Osteocyte (in vitro differentiated cells): ENCODE data around the gene EVI5L. TPM values are rescaled to one million over a fixed set of nuclear protein-coding genes. Genes with fewer than 3 reads are reported as not detected.
"Not testable (repeated sequence)": the region's sequence is repeated elsewhere in the genome, so short reads cannot be mapped to it uniquely, and the experiment has no call there.

Experiments used
- DNase-seq: peaks from one replicate; pipeline ENCODE4 v3.0.0; 2021; ENCODE audit warnings: mixed read lengths; ENCODE audit not compliant: unreplicated experiment; ENCODE audit errors: extremely low spot score
- H3K27ac Mint-ChIP-seq: one replicate; pipeline ENCODE4 v1.8.0; 2021; ENCODE audit warnings: mild to moderate bottlenecking, mixed read lengths; ENCODE audit not compliant: unreplicated experiment
- H3K27me3 Mint-ChIP-seq: one replicate; pipeline ENCODE4 v1.8.0; 2021; ENCODE audit warnings: mixed read lengths; ENCODE audit not compliant: unreplicated experiment
- H3K36me3 Mint-ChIP-seq: one replicate; pipeline ENCODE4 v1.8.0; 2021; ENCODE audit warnings: mixed read lengths; ENCODE audit not compliant: unreplicated experiment
- H3K4me1 Mint-ChIP-seq: one replicate; pipeline ENCODE4 v1.8.0; 2021; ENCODE audit warnings: mixed read lengths; ENCODE audit not compliant: unreplicated experiment
- H3K4me3 Mint-ChIP-seq: one replicate; pipeline ENCODE4 v1.8.0; 2021; ENCODE audit warnings: mild to moderate bottlenecking, moderate library complexity, mixed read lengths; ENCODE audit not compliant: unreplicated experiment
- H3K9me3 Mint-ChIP-seq: one replicate; pipeline ENCODE4 v1.8.0; 2021; ENCODE audit warnings: mixed read lengths; ENCODE audit not compliant: unreplicated experiment
- total RNA-seq: library from RNA; stranded (reverse); gene quantifications from 2 replicates; pipeline ENCODE4 v1.2.1, GENCODE V29; 2021
- TF ChIP-seq, protein P1 (sequence below): fragments of 200-600 bp; sonication (generic); IDR thresholded peaks from 2 replicates; pipeline ENCODE4 v1.5.0; 2021; ENCODE audit warnings: antibody characterized with exemption, mild to moderate bottlenecking, moderate library complexity

EVI5L gene
- total RNA-seq, 1 donor from 2014 or later = 27.6 TPM

DNA sequence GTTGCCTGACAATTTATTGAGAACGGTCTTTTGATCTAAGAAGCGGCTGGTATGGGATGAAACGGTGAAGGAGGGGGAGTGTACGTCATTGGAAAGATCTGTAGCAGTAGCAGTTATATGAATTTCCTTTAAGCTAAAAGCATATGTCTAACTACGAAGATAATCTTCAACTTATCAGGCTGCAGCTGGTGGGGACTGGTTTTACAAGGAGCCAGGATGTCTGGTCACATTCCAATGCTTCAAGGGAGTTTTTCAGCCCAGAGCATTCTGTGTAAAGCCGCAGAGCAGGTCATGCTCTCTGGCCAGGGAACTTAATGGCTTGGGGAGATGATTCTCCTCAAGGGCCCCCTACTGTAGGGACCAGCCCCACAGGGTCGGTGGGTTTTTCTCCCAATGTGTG is 37.7 kb upstream of the EVI5L start:
- Mint-ChIP-seq H3K27me3 (peaks cover 17% of the 10 kb centered on the region), H3K27ac (no peak overlapping the region), H3K4me1 (no peaks in the 10 kb centered on the region), H3K4me3 (no peak overlapping the region), H3K36me3 (no peaks in the 10 kb centered on the region), H3K9me3 (no peaks in the 10 kb centered on the region)
- DNase-seq = no peak
- TF ChIP-seq, protein P1, sequence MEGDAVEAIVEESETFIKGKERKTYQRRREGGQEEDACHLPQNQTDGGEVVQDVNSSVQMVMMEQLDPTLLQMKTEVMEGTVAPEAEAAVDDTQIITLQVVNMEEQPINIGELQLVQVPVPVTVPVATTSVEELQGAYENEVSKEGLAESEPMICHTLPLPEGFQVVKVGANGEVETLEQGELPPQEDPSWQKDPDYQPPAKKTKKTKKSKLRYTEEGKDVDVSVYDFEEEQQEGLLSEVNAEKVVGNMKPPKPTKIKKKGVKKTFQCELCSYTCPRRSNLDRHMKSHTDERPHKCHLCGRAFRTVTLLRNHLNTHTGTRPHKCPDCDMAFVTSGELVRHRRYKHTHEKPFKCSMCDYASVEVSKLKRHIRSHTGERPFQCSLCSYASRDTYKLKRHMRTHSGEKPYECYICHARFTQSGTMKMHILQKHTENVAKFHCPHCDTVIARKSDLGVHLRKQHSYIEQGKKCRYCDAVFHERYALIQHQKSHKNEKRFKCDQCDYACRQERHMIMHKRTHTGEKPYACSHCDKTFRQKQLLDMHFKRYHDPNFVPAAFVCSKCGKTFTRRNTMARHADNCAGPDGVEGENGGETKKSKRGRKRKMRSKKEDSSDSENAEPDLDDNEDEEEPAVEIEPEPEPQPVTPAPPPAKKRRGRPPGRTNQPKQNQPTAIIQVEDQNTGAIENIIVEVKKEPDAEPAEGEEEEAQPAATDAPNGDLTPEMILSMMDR = no peak

DNA sequence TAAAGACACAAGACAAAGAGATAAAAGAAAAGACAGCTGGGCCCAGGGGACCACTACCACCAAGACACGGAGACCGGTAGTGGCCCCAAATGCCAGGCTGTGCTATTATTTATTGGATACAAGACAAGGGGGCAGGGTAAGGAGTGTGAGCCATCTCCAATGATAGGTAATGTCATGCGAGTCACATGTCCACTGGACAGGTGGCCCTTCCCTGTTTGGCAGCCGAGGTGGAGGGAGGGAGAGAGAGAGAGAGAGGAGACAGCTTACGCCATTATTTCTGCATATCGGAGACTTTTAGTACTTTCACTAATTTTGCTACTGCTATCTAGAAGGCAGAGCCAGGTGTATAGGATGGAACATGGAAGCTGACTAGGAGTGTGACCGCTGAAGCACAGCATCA is 37.3 kb upstream of the EVI5L start:
- H3K4me1 Mint-ChIP-seq, H3K27ac Mint-ChIP-seq, DNase-seq, H3K9me3 Mint-ChIP-seq, H3K4me3 Mint-ChIP-seq, H3K36me3 Mint-ChIP-seq: not testable (repeated sequence)
- H3K27me3 Mint-ChIP-seq = peaks cover 18% of the 10 kb centered on the region

DNA sequence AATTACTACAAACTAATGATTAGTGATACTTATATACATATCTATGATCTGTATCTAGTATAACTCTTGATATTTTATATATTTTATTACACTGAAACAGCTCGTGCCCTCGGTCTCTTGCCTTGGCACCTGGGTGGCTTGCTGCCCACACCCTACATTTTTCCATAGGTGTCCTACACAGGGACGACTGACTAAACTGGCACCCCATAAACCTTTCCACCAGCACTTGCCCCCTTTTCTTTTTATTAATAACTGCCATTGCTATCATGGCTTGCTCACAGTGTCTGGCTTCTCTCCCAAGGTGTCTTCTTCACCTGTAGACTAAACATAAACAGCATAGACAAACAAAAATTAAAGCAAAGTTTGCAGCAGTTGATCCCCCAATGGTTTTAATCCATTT is 36.5 kb upstream of the EVI5L start:
- Mint-ChIP-seq H3K4me1 (no peaks in the 10 kb centered on the region), H3K9me3 (no peaks in the 10 kb centered on the region), H3K27ac (no peak overlapping the region), H3K27me3 (peaks cover 23% of the 10 kb centered on the region), H3K4me3 (no peak overlapping the region), H3K36me3 (no peaks in the 10 kb centered on the region)
- TF ChIP-seq, protein P1 = no peak
- DNase-seq = no peak

DNA sequence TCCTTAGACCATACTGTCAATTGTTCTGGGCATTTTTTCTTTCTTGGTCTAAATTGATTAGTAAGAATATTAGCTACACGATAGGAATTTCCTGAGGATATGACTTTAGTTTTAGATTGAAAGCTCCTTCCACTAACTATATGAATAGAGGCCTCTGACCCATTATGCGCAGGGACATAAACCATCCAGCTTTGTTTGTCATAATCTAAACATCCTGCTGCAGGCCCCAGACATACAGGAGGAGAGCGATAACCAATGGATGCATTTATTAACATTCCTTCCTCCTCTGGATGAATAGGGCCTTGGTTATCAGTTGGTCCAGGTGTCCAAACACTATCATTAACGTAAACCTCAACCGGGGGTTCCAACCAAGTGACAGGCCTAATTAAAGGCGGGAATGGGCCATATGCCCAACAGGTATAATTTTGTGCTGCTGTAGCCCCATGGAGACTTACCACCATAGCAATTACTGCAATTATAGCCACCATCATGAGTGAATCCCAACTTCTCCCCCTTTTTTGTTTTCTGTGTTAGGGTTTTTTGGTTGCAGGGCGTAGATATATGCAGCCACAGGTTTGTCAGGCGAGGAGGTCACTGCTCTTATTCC is 34.4 kb upstream of the EVI5L start:
- H3K36me3 Mint-ChIP-seq = no peaks in the 10 kb centered on the region

DNA sequence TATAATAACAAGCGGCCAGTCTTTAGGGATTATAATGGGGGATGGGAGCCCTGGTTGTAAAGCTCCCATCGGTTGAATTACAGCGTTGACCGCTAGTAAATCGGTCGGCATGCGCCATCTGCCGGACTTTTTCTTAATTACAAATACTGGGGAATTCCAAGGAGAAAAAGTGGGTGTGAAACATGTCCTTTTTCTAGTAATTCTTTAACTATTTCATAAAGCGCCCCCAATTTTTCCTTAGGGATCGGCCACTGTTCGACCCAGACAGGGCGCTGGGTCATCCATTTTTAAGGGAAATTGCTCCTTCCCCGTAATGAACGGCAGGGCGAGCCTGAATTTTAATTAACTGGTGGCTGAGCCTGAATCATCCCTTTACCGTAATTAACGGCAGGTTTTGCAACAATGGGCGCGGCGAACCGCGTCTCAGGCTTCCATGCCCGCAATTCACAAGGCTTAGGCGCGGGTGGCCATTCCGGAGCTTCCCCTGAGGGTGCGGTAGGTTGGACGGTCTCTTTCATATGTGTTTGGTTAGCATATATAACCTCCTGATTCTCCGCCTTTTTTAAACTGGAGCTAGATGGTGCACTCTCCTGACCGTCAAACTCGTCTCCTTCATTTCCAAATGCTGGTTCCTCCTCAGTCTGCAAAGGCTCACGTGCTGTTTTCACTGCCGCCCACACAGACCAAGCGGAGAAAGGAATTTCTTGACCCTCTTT is 30.2 kb upstream of the EVI5L start:
- Mint-ChIP-seq H3K4me3 (no peak overlapping the region), H3K27me3 (peaks cover 23% of the 10 kb centered on the region), H3K27ac (no peak overlapping the region), H3K4me1 (peaks cover 8% of the 10 kb centered on the region), H3K36me3 (peaks cover 3% of the 10 kb centered on the region), H3K9me3 (peaks cover 5% of the 10 kb centered on the region)
- TF ChIP-seq, protein P1 = peak; percentile 61
- DNase-seq = no peak

More for the DNA sequence above, 34.4 kb upstream of the EVI5L start:
- DNase-seq = no peak
- Mint-ChIP-seq H3K4me1 (peaks cover 8% of the 10 kb centered on the region), H3K27ac (no peak overlapping the region), H3K4me3 (no peak overlapping the region), H3K27me3 (peaks cover 25% of the 10 kb centered on the region), H3K9me3 (no peaks in the 10 kb centered on the region)
- TF ChIP-seq, protein P1 = no peak
